Naive thymus-derived CD8-positive, alpha-beta T cell (primary cell): Measurements from ENCODE around the gene ACSL6. TPM values are rescaled to one million over a fixed set of nuclear protein-coding genes. Genes with fewer than 3 reads are reported as not detected.
A peak's percentile ranks its signal among the peaks of the same experiment; 100 is the strongest.

Experiments used
- ATAC-seq, 2 donors: fragments of 150-1000 bp; cut with Tn5 transposase in 1 of 2; sonication (Bioruptor Pico), chemical (Tn5 transposase) in 1 of 2; 1 replicate in 1 of 2; 2 replicates in 1 of 2; pipeline ENCODE4 v1.10.0; 2021; ENCODE audit warnings: mild to moderate bottlenecking in 2 of 2, moderate library complexity in 2 of 2
- POLR2A ChIA-PET: fragments of 350-600 bp; sonication (Branson Sonifier 250); formaldehyde crosslinking; loops from one replicate; lab custom pipeline; 2021; ENCODE audit warnings: antibody characterized with exemption; lab: Charles Lee
- DNase-seq, 10 donors: peaks; one replicate each; pipeline versions ENCODE4 v3.0.0 to v3.0.0-alpha.2; 2020 to 2022
- H3K27ac Mint-ChIP-seq, 10 donors: one replicate each; pipeline ENCODE4 v1.8.0; 2020 to 2022; ENCODE audit warnings: mild to moderate bottlenecking in 10 of 10, mixed read lengths in 10 of 10, moderate library complexity in 4 of 10, inconsistent platforms in 1 of 10
- H3K27me3 Mint-ChIP-seq, 5 donors: one replicate each; pipeline ENCODE4 v1.8.0; 2021 to 2022; ENCODE audit warnings: mixed read lengths in 5 of 5
- H3K36me3 Mint-ChIP-seq, 3 donors: one replicate each; pipeline ENCODE4 v1.8.0; 2020 to 2022; ENCODE audit warnings: mixed read lengths in 3 of 3, mild to moderate bottlenecking in 2 of 3, inconsistent platforms in 1 of 3
- H3K4me1 Mint-ChIP-seq, 4 donors: one replicate each; pipeline ENCODE4 v1.8.0; 2021 to 2022; ENCODE audit warnings: mixed read lengths in 4 of 4
- H3K4me3 Mint-ChIP-seq, 10 donors: one replicate each; pipeline ENCODE4 v1.8.0; 2020 to 2022; ENCODE audit warnings: mild to moderate bottlenecking in 10 of 10, mixed read lengths in 10 of 10, moderate library complexity in 6 of 10, inconsistent platforms in 1 of 10
- H3K9me3 Mint-ChIP-seq, 9 donors: one replicate each; pipeline ENCODE4 v1.8.0; 2020 to 2022; ENCODE audit warnings: mixed read lengths in 9 of 9, mild to moderate bottlenecking in 3 of 9, inconsistent platforms in 1 of 9, moderate library complexity in 1 of 9
- polyA plus RNA-seq, 3 donors: library from polyadenylated mRNA; unstranded; fragments of 300-500 nt; fragmentation: Illumina TruSeq; gene quantifications; one replicate each; pipeline ENCODE4 v1.2.3, GENCODE V29; 2021
- total RNA-seq, 8 experiments: library from RNA in 2 of 8; stranded (reverse) in 2 of 8; gene quantifications; one replicate each; pipeline ENCODE4 v1.2.3 and lab custom pipeline; 2021 to 2026

ACSL6 gene
- total and polyA plus RNA-seq, 5 experiments from 2014 or later: 11.4 to 41.8 (median 16.5) TPM

- H3K4me3 Mint-ChIP-seq: no peak overlapping the region
- H3K4me1 Mint-ChIP-seq: peaks cover 3 to 9% (median 4%) of the 10 kb centered on the region in 4 donors
- ATAC-seq: no peak
- H3K36me3 Mint-ChIP-seq: peaks cover 0 to 22% (median 12%) of the 10 kb centered on the region in 3 donors
- DNase-seq: no peak
- peak overlapping the region in 1 of 10 donors; percentile 54 for H3K27ac Mint-ChIP-seq
- peaks cover 4 to 28% (median 16%) of the 10 kb centered on the region in 9 donors for H3K9me3 Mint-ChIP-seq
- POLR2A ChIA-PET: no interaction called here
- peaks cover 1 to 26% (median 11%) of the 10 kb centered on the region in 5 donors for H3K27me3 Mint-ChIP-seq
Observed at GRCh38 chr5:132032196-132032595, 20.7 kb upstream of the ACSL6 start.

GRCh38 chr5:132030610-132031009 lies 19.2 kb upstream of the ACSL6 start:
- ATAC-seq: no peak
- Mint-ChIP-seq H3K27me3 (peaks cover 1 to 26% (median 11%) of the 10 kb centered on the region in 5 donors), H3K4me1 (peaks cover 4 to 11% (median 5%) of the 10 kb centered on the region in 4 donors), H3K36me3 (peaks cover 0 to 22% (median 12%) of the 10 kb centered on the region in 3 donors), H3K27ac (peak overlapping the region in 1 of 10 donors; percentile 9), H3K9me3 (peaks cover 4 to 28% (median 16%) of the 10 kb centered on the region in 9 donors), H3K4me3 (no peak overlapping the region)
- POLR2A ChIA-PET: no interaction called here
- no peak for DNase-seq

GRCh38 chr5:132029609-132030330 lies 18.3 kb upstream of the ACSL6 start:
- Mint-ChIP-seq H3K4me1 (peaks cover 4 to 11% (median 5%) of the 10 kb centered on the region in 4 donors), H3K36me3 (peaks cover 0 to 22% (median 12%) of the 10 kb centered on the region in 3 donors), H3K27me3 (peaks cover 1 to 26% (median 11%) of the 10 kb centered on the region in 5 donors), H3K4me3 (no peak overlapping the region), H3K27ac (peak overlapping the region in 1 of 10 donors; percentile 6), H3K9me3 (peaks cover 4 to 28% (median 16%) of the 10 kb centered on the region in 9 donors)
- DNase-seq (no peak), ATAC-seq (no peak)
- POLR2A ChIA-PET: no interaction called here

GRCh38 chr5:132027027-132027426 lies 15.6 kb upstream of the ACSL6 start:
- POLR2A ChIA-PET: no interaction called here
- Mint-ChIP-seq H3K27ac (peak overlapping the region in 3 of 10 donors; percentile 13 to 77 (median 16)), H3K9me3 (peaks cover 0 to 9% (median 0%) of the 10 kb centered on the region in 9 donors), H3K36me3 (peaks cover 0 to 4% (median 0%) of the 10 kb centered on the region in 3 donors), H3K27me3 (peaks cover 0 to 26% (median 8%) of the 10 kb centered on the region in 5 donors), H3K4me3 (no peak overlapping the region), H3K4me1 (peaks cover 4 to 11% (median 5%) of the 10 kb centered on the region in 4 donors)
- no peak for DNase-seq
- no peak for ATAC-seq

GRCh38 chr5:132026516-132027008 lies 15.1 kb upstream of the ACSL6 start:
- Mint-ChIP-seq H3K27ac (peak overlapping the region in 1 of 10 donors; percentile 77), H3K4me3 (no peak overlapping the region), H3K36me3 (no peaks in the 10 kb centered on the region), H3K9me3 (peaks cover 0 to 9% (median 0%) of the 10 kb centered on the region in 9 donors), H3K27me3 (peaks cover 0 to 26% (median 8%) of the 10 kb centered on the region in 5 donors), H3K4me1 (peaks cover 4 to 11% (median 5%) of the 10 kb centered on the region in 4 donors)
- peak in 1 of 2 donors; percentile 80 for ATAC-seq
- peak in 1 of 10 donors; percentile 55 for DNase-seq
- POLR2A ChIA-PET: no interaction called here

GRCh38 chr5:132025403-132025971 lies 14.0 kb upstream of the ACSL6 start:
- no peak for ATAC-seq
- H3K4me3 Mint-ChIP-seq: no peak overlapping the region
- POLR2A ChIA-PET: no interaction called here
- H3K27me3 Mint-ChIP-seq: peaks cover 0 to 24% (median 7%) of the 10 kb centered on the region in 5 donors
- no peak overlapping the region for H3K27ac Mint-ChIP-seq
- no peaks in the 10 kb centered on the region for H3K36me3 Mint-ChIP-seq
- peaks cover 0 to 9% (median 0%) of the 10 kb centered on the region in 9 donors for H3K9me3 Mint-ChIP-seq
- no peak for DNase-seq
- peaks cover 9 to 19% (median 9%) of the 10 kb centered on the region in 4 donors for H3K4me1 Mint-ChIP-seq

GRCh38 chr5:132024789-132025402 lies 13.4 kb upstream of the ACSL6 start:
- POLR2A ChIA-PET: no interaction called here
- H3K36me3 Mint-ChIP-seq: no peaks in the 10 kb centered on the region
- DNase-seq: no peak
- no peak overlapping the region for H3K27ac Mint-ChIP-seq
- peaks cover 0 to 4% (median 0%) of the 10 kb centered on the region in 9 donors for H3K9me3 Mint-ChIP-seq
- H3K4me1 Mint-ChIP-seq: peaks cover 12 to 25% (median 15%) of the 10 kb centered on the region in 4 donors
- peaks cover 0 to 18% (median 5%) of the 10 kb centered on the region in 5 donors for H3K27me3 Mint-ChIP-seq
- H3K4me3 Mint-ChIP-seq: no peak overlapping the region
- no peak for ATAC-seq

GRCh38 chr5:132024117-132024435 lies 12.6 kb upstream of the ACSL6 start:
- Mint-ChIP-seq H3K36me3 (no peaks in the 10 kb centered on the region), H3K27ac (no peak overlapping the region), H3K4me3 (no peak overlapping the region), H3K9me3 (no peaks in the 10 kb centered on the region), H3K27me3 (peaks cover 0 to 10% (median 0%) of the 10 kb centered on the region in 5 donors), H3K4me1 (peaks cover 13 to 26% (median 22%) of the 10 kb centered on the region in 4 donors)
- DNase-seq (no peak), ATAC-seq (no peak)
- POLR2A ChIA-PET: no interaction called here

GRCh38 chr5:132023258-132024116 lies 12.0 kb upstream of the ACSL6 start:
- Mint-ChIP-seq H3K27me3 (peaks cover 0 to 10% (median 0%) of the 10 kb centered on the region in 5 donors), H3K36me3 (no peaks in the 10 kb centered on the region), H3K27ac (peak overlapping the region in 2 of 10 donors; percentile 51 to 65), H3K4me1 (peaks cover 13 to 28% (median 26%) of the 10 kb centered on the region in 4 donors), H3K4me3 (no peak overlapping the region), H3K9me3 (no peaks in the 10 kb centered on the region)
- DNase-seq (no peak), ATAC-seq (no peak)
- POLR2A ChIA-PET: no interaction called here

GRCh38 chr5:132022737-132023136 lies 11.3 kb upstream of the ACSL6 start:
- peak overlapping the region in 2 of 10 donors; percentile 38 to 65 for H3K27ac Mint-ChIP-seq

GRCh38 chr5:132021654-132022053 lies 10.2 kb upstream of the ACSL6 start:
- H3K9me3 Mint-ChIP-seq: no peaks in the 10 kb centered on the region
- H3K4me3 Mint-ChIP-seq: no peak overlapping the region
- peak overlapping the region in 1 of 10 donors; percentile 36 for H3K27ac Mint-ChIP-seq
- POLR2A ChIA-PET: no interaction called here
- DNase-seq (no peak), ATAC-seq (no peak)
- no peaks in the 10 kb centered on the region for H3K36me3 Mint-ChIP-seq
- H3K4me1 Mint-ChIP-seq: peaks cover 18 to 30% (median 30%) of the 10 kb centered on the region in 4 donors
- peaks cover 0 to 16% (median 0%) of the 10 kb centered on the region in 5 donors for H3K27me3 Mint-ChIP-seq

More at GRCh38 chr5:132022737-132023136, 11.3 kb upstream of the ACSL6 start:
- POLR2A ChIA-PET: no interaction called here
- Mint-ChIP-seq H3K4me1 (peaks cover 13 to 27% (median 26%) of the 10 kb centered on the region in 4 donors), H3K4me3 (no peak overlapping the region), H3K36me3 (no peaks in the 10 kb centered on the region), H3K9me3 (no peaks in the 10 kb centered on the region), H3K27me3 (peaks cover 0 to 10% (median 0%) of the 10 kb centered on the region in 5 donors)
- ATAC-seq (no peak), DNase-seq (no peak)
